Stimulated activated CD8-positive, alpha-beta memory T cell treated with anti-CD3 and anti-CD28 coated beads, Interleukin-2, amount 100 ng/mL, for 48 hours (primary cell): ENCODE measurements around the gene ADAMTS3.

Experiments
- DNase-seq, 2 donors: peaks; one replicate each; pipeline ENCODE4 v3.0.0-alpha.2; 2020; ENCODE audit warnings: low read depth in 2 of 2

The ADAMTS3 gene

GRCh38 chr4:72410158-72410557 is 158.9 kb downstream of the ADAMTS3 start:
- no peak for DNase-seq

DNA sequence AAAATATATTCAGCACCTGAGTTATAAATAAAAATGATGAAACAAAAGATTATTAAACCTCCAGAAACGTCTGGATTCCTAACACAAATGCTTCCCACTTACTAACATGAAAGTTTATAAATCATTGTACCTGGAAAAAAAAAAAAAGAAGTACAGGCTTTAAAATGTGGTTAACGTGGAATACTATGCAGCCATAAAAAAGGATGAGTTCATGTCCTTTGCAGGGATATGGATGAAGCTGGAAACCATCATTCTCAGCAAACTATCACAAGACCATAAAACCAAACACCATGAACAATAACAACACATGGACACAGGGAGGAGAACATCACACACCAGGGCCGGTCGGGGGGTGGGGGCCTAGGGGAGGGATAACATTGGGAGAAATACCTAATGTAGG is 160.5 kb downstream of the ADAMTS3 start:
- DNase-seq = no peak

DNA sequence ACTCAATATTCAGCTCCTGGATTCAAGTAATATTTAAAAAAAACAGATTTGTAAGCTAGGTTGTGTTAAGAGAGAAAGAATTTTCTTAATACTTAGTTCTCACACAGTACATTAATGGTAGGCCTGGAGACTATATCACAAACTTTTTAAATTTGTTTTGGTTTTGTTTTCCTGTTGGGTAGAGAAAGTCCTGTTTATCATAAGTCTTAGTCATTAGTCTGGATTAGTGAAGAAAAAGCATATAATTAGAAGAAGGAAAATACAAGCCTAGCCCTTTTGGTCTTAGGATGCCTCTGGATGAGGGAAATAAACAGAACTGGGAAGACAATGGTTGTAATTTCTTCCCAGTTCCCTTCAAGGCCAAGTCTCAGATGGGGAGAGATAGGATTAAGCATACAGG is 163.6 kb downstream of the ADAMTS3 start:
- no peak for DNase-seq

GRCh38 chr4:72397314-72397713 is 171.7 kb downstream of the ADAMTS3 start:
- DNase-seq = no peak

GRCh38 chr4:72394012-72394663 is 174.9 kb downstream of the ADAMTS3 start:
- no peak for DNase-seq

DNA sequence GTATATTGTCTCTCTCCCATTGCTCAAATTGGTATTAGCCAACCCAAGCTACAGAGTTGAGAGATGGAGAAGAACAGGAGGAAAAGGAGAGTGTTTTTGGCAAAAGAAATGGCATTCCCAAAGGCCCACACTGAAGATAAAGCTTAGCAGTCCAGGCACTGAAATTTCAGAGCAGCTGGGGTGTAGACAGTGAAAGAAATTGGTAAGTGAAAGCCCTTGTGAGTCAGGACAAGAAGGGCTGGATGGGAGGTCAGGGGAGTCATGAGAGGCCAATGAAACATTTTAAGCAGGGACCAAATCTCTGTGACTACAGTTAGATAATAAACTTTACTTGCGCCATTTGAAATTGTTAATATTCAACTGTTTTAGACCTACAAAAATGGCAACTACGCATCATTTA is 177.7 kb downstream of the ADAMTS3 start:
- no peak for DNase-seq

GRCh38 chr4:72390409-72390808 is 178.6 kb downstream of the ADAMTS3 start:
- DNase-seq = no peak

GRCh38 chr4:72388521-72388920 is 180.5 kb downstream of the ADAMTS3 start:
- DNase-seq = no peak

GRCh38 chr4:72387959-72388358 is 181.1 kb downstream of the ADAMTS3 start:
- no peak for DNase-seq

DNA sequence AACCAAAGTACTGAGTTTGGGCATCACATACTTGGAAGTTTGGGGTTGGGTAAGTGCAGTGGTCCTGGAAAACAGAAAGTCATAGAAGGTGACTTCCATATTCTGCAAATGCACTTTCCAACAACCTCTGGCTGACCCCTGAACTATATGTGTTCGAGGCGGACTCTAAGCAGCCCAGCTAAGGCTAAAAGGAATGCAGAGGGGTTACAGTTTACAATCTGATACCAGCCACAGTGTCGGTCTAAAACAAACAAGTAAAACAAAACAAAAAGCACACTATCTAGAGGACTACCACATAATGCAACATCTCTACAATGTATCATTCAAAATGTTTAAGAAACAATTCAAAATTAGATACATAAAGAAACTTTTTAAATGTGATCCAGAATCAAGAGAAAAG is 185.6 kb downstream of the ADAMTS3 start:
- DNase-seq = no peak

DNA sequence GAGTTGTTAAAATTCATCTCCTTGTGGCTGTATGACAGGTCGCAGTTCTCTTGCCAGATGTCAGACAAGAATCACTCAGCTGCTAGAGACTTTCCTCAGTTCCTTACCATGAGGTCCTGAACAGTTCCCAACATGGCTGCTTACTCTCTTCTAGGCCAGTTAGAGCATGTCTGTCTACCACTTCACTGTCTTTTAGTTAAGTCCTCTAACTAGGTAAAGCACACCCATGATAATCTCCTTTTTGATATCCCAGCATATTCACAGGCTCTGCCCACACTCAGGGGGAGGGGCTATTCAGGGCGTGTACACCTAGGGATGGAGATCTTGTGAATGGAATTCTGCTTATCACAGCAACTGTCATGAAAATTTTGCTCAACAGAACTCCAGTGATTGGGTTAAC is 190.1 kb downstream of the ADAMTS3 start:
- DNase-seq = no peak

DNA sequence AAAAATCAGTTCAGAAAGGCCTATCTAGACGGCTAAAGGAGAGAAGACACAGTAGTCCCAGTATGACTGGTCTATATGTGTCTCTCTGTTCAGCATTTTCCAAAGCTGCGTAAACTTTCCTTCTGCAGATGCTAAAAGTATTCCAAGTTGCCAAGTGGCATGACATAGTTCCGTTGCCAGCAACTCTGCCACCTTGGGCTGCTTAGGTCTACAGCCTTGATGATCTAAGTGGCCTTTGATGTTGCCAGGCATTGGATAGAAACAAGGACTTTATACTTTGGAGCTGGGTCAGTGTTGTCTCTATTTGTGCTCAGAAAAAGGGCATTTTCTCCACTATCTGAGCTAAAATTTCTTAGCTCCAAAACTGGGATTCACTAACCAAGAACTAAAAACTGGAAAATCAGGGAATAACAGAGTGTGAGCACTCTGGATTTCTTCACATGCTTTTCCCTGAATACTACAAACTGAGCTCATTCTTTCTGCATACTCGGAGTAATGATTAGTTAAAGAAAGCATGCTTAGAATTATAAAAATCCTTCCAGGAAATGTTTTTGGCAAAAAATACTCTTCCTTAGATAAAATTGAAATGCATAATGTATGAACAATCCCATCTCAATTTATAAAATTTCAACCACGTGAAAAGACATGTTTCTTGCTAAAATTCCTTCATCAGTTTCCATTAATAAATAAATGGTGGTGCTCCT is 191.4 kb downstream of the ADAMTS3 start:
- no peak for DNase-seq

DNA sequence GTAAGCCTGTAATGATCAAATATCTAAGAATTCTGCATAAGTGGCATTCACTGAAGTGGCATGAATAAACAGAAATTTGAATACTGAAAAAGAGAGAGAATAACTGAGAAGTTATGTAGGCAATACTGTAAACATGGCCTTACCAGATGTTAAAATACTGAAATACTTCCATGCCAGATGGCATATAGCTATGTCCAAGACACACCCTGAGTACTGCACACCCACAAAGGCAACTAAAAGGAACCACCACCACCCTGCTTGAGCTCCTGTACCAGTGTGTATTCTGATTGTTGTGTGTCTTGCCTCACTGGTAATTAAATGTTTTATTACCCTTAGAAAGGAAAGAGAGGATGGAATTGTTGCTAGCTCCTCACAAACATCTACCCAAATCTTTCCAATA is 192.1 kb downstream of the ADAMTS3 start:
- DNase-seq = no peak

GRCh38 chr4:72375073-72375736 is 193.8 kb downstream of the ADAMTS3 start:
- DNase-seq = no peak

GRCh38 chr4:72374159-72374558 is 194.9 kb downstream of the ADAMTS3 start:
- no peak for DNase-seq

DNA sequence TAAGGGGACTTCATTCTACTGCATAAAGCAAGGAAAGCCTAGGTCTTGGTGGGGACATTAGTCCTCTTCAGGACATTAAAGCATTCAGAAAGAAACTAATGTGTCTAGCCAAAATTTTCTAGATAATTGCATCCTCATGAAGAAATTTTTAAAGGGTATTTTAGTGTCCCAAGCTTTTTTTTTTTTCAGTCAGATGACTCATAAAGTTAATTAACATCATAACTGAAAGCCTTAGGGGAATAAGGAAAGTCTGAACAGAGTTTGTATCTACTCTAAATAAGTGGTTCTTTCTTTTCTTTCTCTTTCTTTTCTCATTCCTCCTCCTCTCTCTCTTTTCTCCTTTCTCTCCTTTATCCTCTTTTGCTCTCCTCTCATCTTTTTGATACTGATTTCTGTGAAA is 202.4 kb downstream of the ADAMTS3 start:
- DNase-seq = no peak

DNA sequence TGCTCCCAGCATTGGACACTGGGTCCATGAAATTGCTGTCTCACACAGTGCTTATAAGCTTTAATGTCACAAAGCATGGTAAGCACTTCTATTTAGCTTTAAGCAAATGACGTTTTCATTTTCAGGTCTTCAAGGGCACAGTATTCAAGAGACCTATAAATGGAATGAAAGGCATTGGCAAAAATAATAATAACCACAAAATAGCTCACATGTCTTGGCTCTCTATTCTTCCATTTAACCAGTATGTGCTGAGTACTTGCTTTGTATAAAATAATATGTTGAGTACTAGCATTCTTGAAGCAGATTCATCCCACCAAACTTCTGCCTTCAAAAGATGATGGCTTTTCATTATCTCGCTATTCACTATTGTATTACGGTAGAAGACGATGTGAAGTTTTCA is 203.0 kb downstream of the ADAMTS3 start:
- no peak for DNase-seq

DNA sequence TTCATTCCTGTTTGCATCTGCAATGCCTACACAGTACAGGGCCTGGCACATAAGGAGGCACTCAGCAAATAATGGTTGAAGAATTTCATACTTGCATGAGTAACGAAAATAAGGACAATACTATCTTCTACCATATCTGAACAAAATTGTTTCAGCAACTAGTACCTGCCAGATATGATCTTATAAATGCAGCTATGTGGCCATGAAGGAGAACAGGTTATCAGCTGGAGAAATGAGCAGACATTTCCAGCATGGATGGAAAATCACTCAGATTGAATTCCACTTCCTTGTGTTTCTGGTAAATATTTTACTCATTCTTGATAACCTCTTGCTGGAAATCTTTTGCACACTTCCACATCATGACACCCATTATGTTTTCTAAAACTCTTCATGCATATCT is 204.0 kb downstream of the ADAMTS3 start:
- DNase-seq = no peak

GRCh38 chr4:72360075-72360474 is 208.9 kb downstream of the ADAMTS3 start:
- no peak for DNase-seq

DNA sequence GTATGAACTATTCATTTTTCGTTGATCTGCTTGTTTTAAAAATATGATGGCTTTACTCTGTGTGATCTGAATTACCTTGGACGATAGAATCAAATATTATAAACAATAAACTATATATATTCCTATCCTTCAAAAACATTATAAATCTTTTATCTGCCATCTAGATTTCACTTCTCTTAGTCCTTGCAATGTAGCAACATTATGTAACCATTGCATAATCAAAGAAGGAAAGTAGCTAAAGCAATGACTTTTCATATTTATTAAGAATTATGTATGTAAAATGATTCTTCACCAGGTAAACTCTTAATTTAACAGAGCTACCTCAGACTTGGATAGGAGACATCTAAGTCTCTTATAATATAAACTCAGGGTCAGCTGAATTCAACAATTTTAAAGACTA is 210.5 kb downstream of the ADAMTS3 start:
- DNase-seq = no peak

DNA sequence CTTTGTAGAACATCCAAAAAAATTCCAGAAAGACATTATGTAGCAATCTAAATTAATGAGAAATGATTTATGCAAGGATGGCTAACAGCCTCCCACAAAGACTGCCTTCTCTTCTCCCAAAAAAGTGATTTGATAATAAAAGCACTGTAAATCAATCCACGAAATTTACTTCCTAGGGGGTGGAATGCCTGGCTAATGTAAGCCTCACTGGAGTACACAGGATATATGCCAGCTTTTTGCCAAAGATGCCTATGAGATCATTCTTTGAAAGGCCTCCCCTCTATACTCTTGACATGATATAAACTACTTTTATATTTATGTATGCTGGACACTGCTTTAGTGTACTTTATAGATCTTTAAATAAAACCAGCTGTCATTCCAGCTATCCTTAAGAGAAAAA is 211.1 kb downstream of the ADAMTS3 start:
- DNase-seq = no peak

DNA sequence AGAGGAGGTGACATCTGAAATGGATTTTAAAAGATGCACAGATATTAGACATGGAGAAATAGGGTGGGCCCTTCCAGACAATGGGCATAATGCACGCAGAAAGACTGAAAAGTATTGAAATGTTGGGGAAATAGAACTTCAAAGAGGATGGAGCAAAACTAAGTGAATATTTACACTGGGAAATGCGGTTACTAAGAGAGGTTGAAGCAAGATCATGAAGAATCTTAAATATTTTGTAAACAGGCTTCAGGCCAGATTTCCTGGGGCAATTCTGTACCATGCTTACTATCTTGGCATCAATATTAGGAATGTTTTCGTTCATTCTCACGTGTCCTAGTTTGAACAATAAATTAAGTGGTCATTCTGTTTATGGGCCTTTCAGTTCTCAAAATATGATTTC is 216.3 kb downstream of the ADAMTS3 start:
- no peak for DNase-seq

DNA sequence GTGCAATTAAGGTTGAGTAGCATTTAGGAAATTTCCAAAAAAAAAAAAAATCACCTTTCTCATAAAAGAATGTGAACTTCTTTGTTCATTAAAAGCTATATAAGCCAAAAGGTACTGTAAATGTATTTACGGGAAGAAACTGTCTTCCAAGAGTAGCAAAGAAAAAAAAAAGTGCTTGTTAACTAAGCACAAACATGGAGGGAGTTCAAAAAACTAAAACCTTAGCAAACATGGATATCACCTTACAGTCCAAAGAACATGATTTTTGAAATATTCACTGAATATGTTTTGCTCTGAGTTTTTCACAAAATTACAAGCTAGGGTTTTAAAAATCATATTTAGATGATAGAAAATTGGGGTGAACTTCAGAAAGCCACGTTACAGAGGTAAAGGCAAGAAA is 217.5 kb downstream of the ADAMTS3 start:
- no peak for DNase-seq
